NCI-H82 (cell line): ENCODE results near the gene ARMH1.

Source experiments
- DNase-seq: peaks from one replicate; lab custom pipeline; 2025; lab: John Stamatoyannopoulos, UW

Gene ARMH1

GRCh38 chr1:44674113-44675000, at the start of gene ARMH1, which contains the start of gene TMEM53:
Gene ARMH1, plus strand, starts transcription at chr1:44674714. Its CDS starts 14,984 bp downstream, at chr1:44689698.
Gene TMEM53, minus strand, starts transcription at chr1:44674481. Its CDS starts 90 bp downstream, at chr1:44674391.
- peak; percentile 100 for DNase-seq

GRCh38 chr1:44625348-44625747, 49.2 kb upstream of the ARMH1 start:
- DNase-seq, result no peak

- no peak for DNase-seq
Measured at GRCh38 chr1:44628962-44629756, 45.4 kb upstream of the ARMH1 start.

- no peak for DNase-seq
Measured at GRCh38 chr1:44630116-44630515, 44.4 kb upstream of the ARMH1 start.

GRCh38 chr1:44631333-44631646, 43.2 kb upstream of the ARMH1 start:
- no peak for DNase-seq

- peak; percentile 94 for DNase-seq
Measured at GRCh38 chr1:44631647-44632539, 42.6 kb upstream of the ARMH1 start.

- peak; percentile 62 for DNase-seq
Measured at GRCh38 chr1:44632598-44632997, 41.9 kb upstream of the ARMH1 start.

- peak; percentile 92 for DNase-seq
Measured at GRCh38 chr1:44634606-44635189, 39.8 kb upstream of the ARMH1 start.

GRCh38 chr1:44635439-44635838, 39.1 kb upstream of the ARMH1 start:
- no peak for DNase-seq

GRCh38 chr1:44636083-44636687, 38.3 kb upstream of the ARMH1 start:
- DNase-seq, result no peak

- DNase-seq, result peak; percentile 97
Measured at GRCh38 chr1:44636688-44637598, 37.6 kb upstream of the ARMH1 start.

GRCh38 chr1:44637702-44638411, 36.7 kb upstream of the ARMH1 start:
- DNase-seq, result peak; percentile 93

- DNase-seq, result peak; percentile 99
Measured at GRCh38 chr1:44640200-44640853, 34.2 kb upstream of the ARMH1 start.

- DNase-seq, result peak; percentile 18
Measured at GRCh38 chr1:44641126-44642102, 33.1 kb upstream of the ARMH1 start.

GRCh38 chr1:44642255-44642654, 32.3 kb upstream of the ARMH1 start:
- DNase-seq, result no peak

GRCh38 chr1:44642925-44643324, 31.6 kb upstream of the ARMH1 start:
- no peak for DNase-seq

GRCh38 chr1:44643721-44644334, 30.7 kb upstream of the ARMH1 start:
- DNase-seq, result no peak
